HepG2 (cell line): ENCODE results near the gene RBM44. TPM values are rescaled to one million over a fixed set of nuclear protein-coding genes. Genes with fewer than 3 reads are reported as not detected.

Source experiments
- ATAC-seq: fragments of 200-7000 bp; cut with Tn5 transposase; 3 replicates; pipeline ENCODE4 v1.9.1; 2020; ENCODE audit warnings: mild to moderate bottlenecking, moderate library complexity
- BruUV-seq: library from RNA; stranded (reverse); fragments of 400-500 nt; replicated peaks from 2 replicates; lab custom pipeline; 2021; lab: Mats Ljungman, UMichigan
- CTCF ChIA-PET: fragments of 300-600 bp; formaldehyde crosslinking; extraction: SDS; loops from one replicate; lab custom pipeline; 2021; ENCODE audit warnings: low total read pairs, inconsistent platforms, low intra/inter-chr PET ratio; lab: Yijun Ruan, JAX
- POLR2A ChIA-PET: fragments of 350-600 bp; sonication (Branson Sonifier 250); formaldehyde crosslinking; loops from one replicate; lab custom pipeline; 2020; ENCODE audit warnings: antibody characterized with exemption, inconsistent platforms; lab: Yijun Ruan, JAX
- DNase-seq: peaks from one replicate; pipeline ENCODE4 v3.0.0-alpha.2; 2015; ENCODE audit warnings: low spot score
- FAIRE-seq: peaks from 3 replicates; lab custom pipeline; 2011; peaks lifted over from hg19 to GRCh38; lab: Jason Lieb, UNC
- H2AFZ ChIP-seq: one replicate; pipeline ENCODE4 v1.6.1; 2011; ENCODE audit warnings: low read length, inconsistent platforms
- H3K27ac ChIP-seq: fragments of 300-600 bp; 3 replicates; pipeline ENCODE4 v1.8.0; 2011; ENCODE audit warnings: mixed run types, mild to moderate bottlenecking, mixed read lengths, low read length, inconsistent platforms; ENCODE audit not compliant: insufficient read depth; ENCODE audit errors: extremely low read length
- H3K27me3 ChIP-seq, 2 experiments: fragments of 200-600 bp in 1 of 2; 2 replicates in 1 of 2; 3 replicates in 1 of 2; pipeline versions ENCODE4 v1.6.0 to v1.8.0; 2011; ENCODE audit warnings: low read length in 2 of 2, mild to moderate bottlenecking in 2 of 2, moderate library complexity in 2 of 2, inconsistent platforms in 1 of 2; ENCODE audit not compliant: insufficient read depth in 2 of 2, control insufficient read depth in 1 of 2
- H3K36me3 ChIP-seq, 2 experiments: fragments of 200-600 bp in 1 of 2; replicated peaks in 1 of 2; 2 replicates in 1 of 2; 3 replicates in 1 of 2; pipeline versions ENCODE4 v1.5.1 to v1.8.0; 2011; ENCODE audit warnings: low read length in 2 of 2, inconsistent platforms in 1 of 2; ENCODE audit not compliant: insufficient read depth in 2 of 2, control insufficient read depth in 1 of 2
- H3K4me1 ChIP-seq: 2 replicates; pipeline ENCODE4 v1.5.1; 2012; ENCODE audit warnings: low read length, inconsistent platforms; ENCODE audit not compliant: insufficient read depth
- H3K4me2 ChIP-seq: 2 replicates; pipeline ENCODE4 v1.6.0; 2011; ENCODE audit warnings: low read depth, low read length, inconsistent platforms
- H3K4me3 ChIP-seq, 3 experiments: fragments of 200-600 bp in 1 of 3; sonication (generic), shearing (Covaris generic) in 1 of 3; replicated peaks in 1 of 3; 2 replicates each; pipeline ENCODE4 v1.5.1; 2011 to 2016; ENCODE audit warnings: low read length in 3 of 3, inconsistent platforms in 2 of 3, low read depth in 2 of 3, mild to moderate bottlenecking in 2 of 3, control low read depth in 1 of 3, mixed read lengths in 1 of 3; ENCODE audit not compliant: insufficient read depth in 1 of 3
- H3K79me2 ChIP-seq: one replicate; pipeline ENCODE4 v1.6.1; 2011; ENCODE audit warnings: low read length, inconsistent platforms; ENCODE audit not compliant: insufficient read depth
- H3K9ac ChIP-seq: 2 replicates; pipeline ENCODE4 v1.6.0; 2011; ENCODE audit warnings: mild to moderate bottlenecking, low read depth, low read length, inconsistent platforms; ENCODE audit not compliant: insufficient read depth
- H3K9me3 ChIP-seq: 2 replicates; pipeline ENCODE4 v1.5.1; 2012; ENCODE audit warnings: mild to moderate bottlenecking, low read length
- H4K20me1 ChIP-seq: 2 replicates; pipeline ENCODE4 v1.6.0; 2011; ENCODE audit warnings: inconsistent platforms, mild to moderate bottlenecking, low read length, moderate library complexity; ENCODE audit not compliant: insufficient read depth
- GTF3A ChIP-seq: sonication (generic); formaldehyde crosslinking; conservative IDR thresholded peaks from 2 replicates; pipeline ENCODE4 v1.4.0; 2020; ENCODE audit warnings: mild to moderate bottlenecking, missing genetic modification reagents
- HOXD1 ChIP-seq: sonication (generic); formaldehyde crosslinking; IDR thresholded peaks from 2 replicates; pipeline ENCODE4 v1.5.0; 2020; ENCODE audit warnings: missing genetic modification reagents
- TOPORS ChIP-seq: sonication (generic); formaldehyde crosslinking; IDR thresholded peaks from 2 replicates; pipeline ENCODE4 v1.8.0; 2023; ENCODE audit warnings: mild to moderate bottlenecking, missing genetic modification reagents
- ZNF383 ChIP-seq: sonication (generic); formaldehyde crosslinking; IDR thresholded peaks from 2 replicates; pipeline ENCODE4 v1.4.0; 2020; ENCODE audit warnings: missing genetic modification reagents, mild to moderate bottlenecking, borderline replicate concordance
- ZNF451 ChIP-seq: sonication (generic); formaldehyde crosslinking; IDR thresholded peaks from 2 replicates; pipeline ENCODE4 v1.5.0; 2020; ENCODE audit warnings: mild to moderate bottlenecking, missing genetic modification reagents
- ZNF598 ChIP-seq: sonication (generic); formaldehyde crosslinking; IDR thresholded peaks from 2 replicates; pipeline ENCODE4 v1.5.1; 2020; ENCODE audit warnings: mild to moderate bottlenecking, missing genetic modification reagents, borderline replicate concordance
- ZNF670 ChIP-seq: sonication (generic); formaldehyde crosslinking; IDR thresholded peaks from 2 replicates; pipeline ENCODE4 v1.8.0; 2022; ENCODE audit warnings: mild to moderate bottlenecking, missing genetic modification reagents, borderline replicate concordance
- ZNF773 ChIP-seq: sonication (generic); formaldehyde crosslinking; IDR thresholded peaks from 2 replicates; pipeline ENCODE4 v1.4.0; 2020; ENCODE audit warnings: missing genetic modification reagents, borderline replicate concordance
- WGBS: methylation state at CpG from one replicate; pipeline ENCODE4 v1.1.6; 2017; ENCODE audit warnings: low lambda C conversion rate; 5-methylcytosine and 5-hydroxymethylcytosine counted together
- in situ Hi-C: cut with HindIII; loops from 2 replicates; pipeline ENCODE4 v1.10.0; 2017; ENCODE audit warnings: low pct_unique_long_range_greater_than_20kb; ENCODE audit not compliant: extremely low pct_ligation_motif_present
- intact Hi-C: fragments of 100-400 bp; cut with micrococcal nuclease; formaldehyde crosslinking; loops from one replicate; pipeline ENCODE4 v1.10.0; 2022; ENCODE audit not compliant: unreplicated experiment
- polyA plus RNA-seq, 8 experiments: library from polyadenylated mRNA; depleted of rRNA in 3 of 8; stranded (reverse) in 7 of 8; unstranded in 1 of 8; fragments of >200 nt; fragmentation: Illumina TruSeq in 4 of 8; extraction: Trizol in 4 of 8; gene quantifications; 2 replicates each; pipeline versions ENCODE4 v1.2.1 to v1.2.3, GENCODE V29; 2011 to 2016; ENCODE audit warnings: low read depth in 4 of 8, missing spikeins in 1 of 8, mixed read lengths in 1 of 8; ENCODE audit not compliant: insufficient read depth in 1 of 8
- total RNA-seq, 5 experiments: library from RNA; depleted of rRNA; stranded (reverse); fragments of >200 nt; fragmentation: Illumina TruSeq; extraction: Trizol; gene quantifications; 2 replicates each; pipeline ENCODE4 v1.2.3, GENCODE V29; 2016; ENCODE audit warnings: low read depth in 1 of 5
- TF ChIP-seq, protein P1 (sequence below): sonication (generic); formaldehyde crosslinking; IDR thresholded peaks from 2 replicates; pipeline ENCODE4 v1.4.0; 2020; ENCODE audit warnings: mild to moderate bottlenecking, low read depth, missing genetic modification reagents
- TF ChIP-seq, protein P2 (sequence below): sonication (generic); formaldehyde crosslinking; IDR thresholded peaks from 2 replicates; pipeline ENCODE4 v1.5.1; 2020; ENCODE audit warnings: mild to moderate bottlenecking, missing genetic modification reagents
- TF ChIP-seq, protein P3 (sequence below): sonication (generic); formaldehyde crosslinking; IDR thresholded peaks from 2 replicates; pipeline ENCODE4 v1.4.0; 2020; ENCODE audit warnings: mild to moderate bottlenecking, missing genetic modification reagents
- TF ChIP-seq, protein P4 (sequence below): fragments of 450-650 bp; IDR thresholded peaks from 2 replicates; pipeline ENCODE4 v1.6.1; 2017
- TF ChIP-seq, protein P5 (sequence below): sonication (generic); formaldehyde crosslinking; IDR thresholded peaks from 2 replicates; pipeline ENCODE4 v1.5.0; 2020; ENCODE audit warnings: missing genetic modification reagents
- TF ChIP-seq, protein P6 (sequence below): sonication (generic); formaldehyde crosslinking; IDR thresholded peaks from 2 replicates; pipeline ENCODE4 v1.5.0; 2020; ENCODE audit warnings: missing genetic modification reagents
- TF ChIP-seq, protein P7 (sequence below): sonication (generic); formaldehyde crosslinking; IDR thresholded peaks from 2 replicates; pipeline ENCODE4 v1.4.0; 2020; ENCODE audit warnings: missing genetic modification reagents

The RBM44 gene
- total and polyA plus RNA-seq, 2 of the 13 experiments (the other 11 are each of a cell fraction or from before 2014, with no cell fraction given): 0.13 to 0.50 TPM

DNA sequence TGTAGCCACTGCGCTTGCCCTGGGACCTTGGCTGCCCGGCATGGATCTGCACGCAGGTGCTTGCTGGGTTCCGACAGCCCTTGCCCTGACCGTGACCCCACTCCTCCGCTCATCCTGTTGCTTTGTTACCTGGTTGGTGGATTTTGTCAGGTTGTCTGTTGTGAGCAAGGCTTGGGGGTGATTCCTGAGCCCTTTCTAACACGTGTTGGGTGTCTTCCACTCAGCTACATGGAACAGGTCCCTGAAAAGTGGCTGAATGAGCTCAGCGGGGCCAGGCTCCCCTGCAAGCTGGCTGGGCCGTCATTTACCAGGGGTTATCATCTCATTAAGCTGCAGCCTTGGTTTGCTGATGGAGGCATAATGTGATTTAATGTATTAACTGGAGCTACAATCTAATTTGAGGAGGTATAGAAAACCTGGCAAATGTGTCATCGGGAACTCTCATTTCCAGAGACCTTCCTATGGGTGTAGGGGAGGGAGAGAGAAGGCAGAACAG, 85.4 kb downstream of the RBM44 start:
- peaks cover 12 to 33% of the 10 kb centered on the region in 2 experiments for H3K27me3 ChIP-seq
- FAIRE-seq (no peak), DNase-seq (no peak), ATAC-seq (no peak)
- no TSS peak for BruUV-seq
- H3K9me3 ChIP-seq: no peaks in the 10 kb centered on the region
- CTCF ChIA-PET: no interaction called here
- no peaks in the 10 kb centered on the region for H4K20me1 ChIP-seq
- H2AFZ ChIP-seq: no peak overlapping the region
- in situ Hi-C loops (no loop called here), intact Hi-C loops (no loop called here)
- H3K27ac ChIP-seq: no peak overlapping the region
- no peak overlapping the region for H3K4me3 ChIP-seq
- H3K36me3 ChIP-seq: no peaks in the 10 kb centered on the region
- H3K4me2 ChIP-seq: no peak overlapping the region
- H3K79me2 ChIP-seq: no peaks in the 10 kb centered on the region
- POLR2A ChIA-PET: no interaction called here
- H3K4me1 ChIP-seq: peaks cover 24% of the 10 kb centered on the region; the same call in 1 of the 2 replicates
- WGBS: 44% methylated on average over 10 of the region's 10 CpGs
- no peak overlapping the region for H3K9ac ChIP-seq
- no peak for TF ChIP-seq GTF3A (CRISPR knock-in tag)
- TF ChIP-seq, protein P1, sequence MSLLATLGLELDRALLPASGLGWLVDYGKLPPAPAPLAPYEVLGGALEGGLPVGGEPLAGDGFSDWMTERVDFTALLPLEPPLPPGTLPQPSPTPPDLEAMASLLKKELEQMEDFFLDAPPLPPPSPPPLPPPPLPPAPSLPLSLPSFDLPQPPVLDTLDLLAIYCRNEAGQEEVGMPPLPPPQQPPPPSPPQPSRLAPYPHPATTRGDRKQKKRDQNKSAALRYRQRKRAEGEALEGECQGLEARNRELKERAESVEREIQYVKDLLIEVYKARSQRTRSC: no peak
- TF ChIP-seq, protein P2, sequence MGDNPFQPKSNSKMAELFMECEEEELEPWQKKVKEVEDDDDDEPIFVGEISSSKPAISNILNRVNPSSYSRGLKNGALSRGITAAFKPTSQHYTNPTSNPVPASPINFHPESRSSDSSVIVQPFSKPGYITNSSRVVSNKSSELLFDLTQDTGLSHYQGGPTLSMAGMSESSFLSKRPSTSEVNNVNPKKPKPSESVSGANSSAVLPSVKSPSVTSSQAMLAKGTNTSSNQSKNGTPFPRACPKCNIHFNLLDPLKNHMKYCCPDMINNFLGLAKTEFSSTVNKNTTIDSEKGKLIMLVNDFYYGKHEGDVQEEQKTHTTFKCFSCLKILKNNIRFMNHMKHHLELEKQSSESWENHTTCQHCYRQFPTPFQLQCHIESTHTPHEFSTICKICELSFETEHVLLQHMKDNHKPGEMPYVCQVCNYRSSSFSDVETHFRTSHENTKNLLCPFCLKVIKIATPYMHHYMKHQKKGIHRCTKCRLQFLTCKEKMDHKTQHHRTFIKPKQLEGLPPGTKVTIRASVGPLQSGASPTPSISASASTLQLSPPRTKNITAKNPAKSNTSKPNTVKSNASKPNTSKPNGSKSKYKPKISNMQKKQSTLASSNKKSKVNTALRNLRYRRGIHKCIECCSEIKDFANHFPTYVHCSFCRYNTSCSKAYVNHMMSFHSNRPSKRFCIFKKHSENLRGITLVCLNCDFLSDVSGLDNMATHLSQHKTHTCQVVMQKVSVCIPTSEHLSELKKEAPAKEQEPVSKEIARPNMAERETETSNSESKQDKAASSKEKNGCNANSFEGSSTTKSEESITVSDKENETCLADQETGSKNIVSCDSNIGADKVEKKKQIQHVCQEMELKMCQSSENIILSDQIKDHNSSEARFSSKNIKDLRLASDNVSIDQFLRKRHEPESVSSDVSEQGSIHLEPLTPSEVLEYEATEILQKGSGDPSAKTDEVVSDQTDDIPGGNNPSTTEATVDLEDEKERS: no peak
- TF ChIP-seq, protein P3, sequence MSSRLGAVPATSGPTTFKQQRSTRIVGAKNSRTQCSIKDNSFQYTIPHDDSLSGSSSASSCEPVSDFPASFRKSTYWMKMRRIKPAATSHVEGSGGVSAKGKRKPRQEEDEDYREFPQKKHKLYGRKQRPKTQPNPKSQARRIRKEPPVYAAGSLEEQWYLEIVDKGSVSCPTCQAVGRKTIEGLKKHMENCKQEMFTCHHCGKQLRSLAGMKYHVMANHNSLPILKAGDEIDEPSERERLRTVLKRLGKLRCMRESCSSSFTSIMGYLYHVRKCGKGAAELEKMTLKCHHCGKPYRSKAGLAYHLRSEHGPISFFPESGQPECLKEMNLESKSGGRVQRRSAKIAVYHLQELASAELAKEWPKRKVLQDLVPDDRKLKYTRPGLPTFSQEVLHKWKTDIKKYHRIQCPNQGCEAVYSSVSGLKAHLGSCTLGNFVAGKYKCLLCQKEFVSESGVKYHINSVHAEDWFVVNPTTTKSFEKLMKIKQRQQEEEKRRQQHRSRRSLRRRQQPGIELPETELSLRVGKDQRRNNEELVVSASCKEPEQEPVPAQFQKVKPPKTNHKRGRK (CRISPR knock-in tag): no peak
- TF ChIP-seq ZNF598: no peak
- TF ChIP-seq, protein P4, sequence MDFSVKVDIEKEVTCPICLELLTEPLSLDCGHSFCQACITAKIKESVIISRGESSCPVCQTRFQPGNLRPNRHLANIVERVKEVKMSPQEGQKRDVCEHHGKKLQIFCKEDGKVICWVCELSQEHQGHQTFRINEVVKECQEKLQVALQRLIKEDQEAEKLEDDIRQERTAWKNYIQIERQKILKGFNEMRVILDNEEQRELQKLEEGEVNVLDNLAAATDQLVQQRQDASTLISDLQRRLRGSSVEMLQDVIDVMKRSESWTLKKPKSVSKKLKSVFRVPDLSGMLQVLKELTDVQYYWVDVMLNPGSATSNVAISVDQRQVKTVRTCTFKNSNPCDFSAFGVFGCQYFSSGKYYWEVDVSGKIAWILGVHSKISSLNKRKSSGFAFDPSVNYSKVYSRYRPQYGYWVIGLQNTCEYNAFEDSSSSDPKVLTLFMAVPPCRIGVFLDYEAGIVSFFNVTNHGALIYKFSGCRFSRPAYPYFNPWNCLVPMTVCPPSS: no peak
- TF ChIP-seq, protein P5, sequence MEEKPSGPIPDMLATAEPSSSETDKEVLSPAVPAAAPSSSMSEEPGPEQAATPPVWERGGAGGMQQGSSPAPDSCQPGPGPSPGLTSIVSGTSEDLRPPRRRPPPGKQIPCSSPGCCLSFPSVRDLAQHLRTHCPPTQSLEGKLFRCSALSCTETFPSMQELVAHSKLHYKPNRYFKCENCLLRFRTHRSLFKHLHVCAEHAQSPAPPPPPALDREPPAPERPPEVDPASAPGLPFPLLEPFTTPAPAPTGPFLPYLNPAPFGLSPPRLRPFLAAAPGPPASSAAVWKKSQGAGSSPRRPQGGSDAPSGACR: no peak
- TF ChIP-seq, protein P6, sequence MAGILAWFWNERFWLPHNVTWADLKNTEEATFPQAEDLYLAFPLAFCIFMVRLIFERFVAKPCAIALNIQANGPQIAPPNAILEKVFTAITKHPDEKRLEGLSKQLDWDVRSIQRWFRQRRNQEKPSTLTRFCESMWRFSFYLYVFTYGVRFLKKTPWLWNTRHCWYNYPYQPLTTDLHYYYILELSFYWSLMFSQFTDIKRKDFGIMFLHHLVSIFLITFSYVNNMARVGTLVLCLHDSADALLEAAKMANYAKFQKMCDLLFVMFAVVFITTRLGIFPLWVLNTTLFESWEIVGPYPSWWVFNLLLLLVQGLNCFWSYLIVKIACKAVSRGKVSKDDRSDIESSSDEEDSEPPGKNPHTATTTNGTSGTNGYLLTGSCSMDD (CRISPR knock-in tag): no peak
- no peak for TF ChIP-seq ZNF670
- TF ChIP-seq HOXD1 (CRISPR knock-in tag): no peak
- TF ChIP-seq ZNF383: no peak
- TF ChIP-seq, protein P7, sequence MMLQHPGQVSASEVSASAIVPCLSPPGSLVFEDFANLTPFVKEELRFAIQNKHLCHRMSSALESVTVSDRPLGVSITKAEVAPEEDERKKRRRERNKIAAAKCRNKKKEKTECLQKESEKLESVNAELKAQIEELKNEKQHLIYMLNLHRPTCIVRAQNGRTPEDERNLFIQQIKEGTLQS (CRISPR knock-in tag): no peak
- no peak for TF ChIP-seq ZNF451 (CRISPR knock-in tag)
- no peak for TF ChIP-seq TOPORS (CRISPR knock-in tag)
- no peak for TF ChIP-seq ZNF773 (CRISPR knock-in tag)
